GM19025 (cell line): Measurements from ENCODE around the gene ALKBH6.

Experiments used
- ATAC-seq: cut with Tn5 transposase; IDR thresholded peaks from one replicate; pipeline ENCODE4 v1.9.1; 2021; ENCODE audit warnings: mild to moderate bottlenecking, low read depth, moderate library complexity; ENCODE audit not compliant: unreplicated experiment

Gene ALKBH6

DNA sequence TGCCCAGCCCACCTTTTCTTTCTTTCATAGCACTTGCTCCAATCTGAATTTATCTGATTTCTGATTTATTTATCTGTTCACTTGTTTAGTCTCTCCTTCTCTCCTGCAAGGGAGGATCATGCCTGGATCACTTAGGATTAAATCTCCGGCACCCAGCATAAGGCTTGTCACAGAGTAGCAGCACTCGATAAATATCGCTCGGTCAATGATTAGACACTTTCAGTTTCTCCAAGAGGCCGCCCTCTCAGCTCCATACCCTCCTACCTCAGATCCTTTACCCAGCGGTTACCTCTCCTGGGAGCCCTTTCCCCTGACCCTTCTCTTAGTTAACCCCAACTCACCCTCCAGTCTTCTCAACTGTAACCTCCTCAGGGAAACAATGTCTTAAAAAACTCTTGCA is 17.3 kb upstream of the ALKBH6 start:
- ATAC-seq, result no peak

DNA sequence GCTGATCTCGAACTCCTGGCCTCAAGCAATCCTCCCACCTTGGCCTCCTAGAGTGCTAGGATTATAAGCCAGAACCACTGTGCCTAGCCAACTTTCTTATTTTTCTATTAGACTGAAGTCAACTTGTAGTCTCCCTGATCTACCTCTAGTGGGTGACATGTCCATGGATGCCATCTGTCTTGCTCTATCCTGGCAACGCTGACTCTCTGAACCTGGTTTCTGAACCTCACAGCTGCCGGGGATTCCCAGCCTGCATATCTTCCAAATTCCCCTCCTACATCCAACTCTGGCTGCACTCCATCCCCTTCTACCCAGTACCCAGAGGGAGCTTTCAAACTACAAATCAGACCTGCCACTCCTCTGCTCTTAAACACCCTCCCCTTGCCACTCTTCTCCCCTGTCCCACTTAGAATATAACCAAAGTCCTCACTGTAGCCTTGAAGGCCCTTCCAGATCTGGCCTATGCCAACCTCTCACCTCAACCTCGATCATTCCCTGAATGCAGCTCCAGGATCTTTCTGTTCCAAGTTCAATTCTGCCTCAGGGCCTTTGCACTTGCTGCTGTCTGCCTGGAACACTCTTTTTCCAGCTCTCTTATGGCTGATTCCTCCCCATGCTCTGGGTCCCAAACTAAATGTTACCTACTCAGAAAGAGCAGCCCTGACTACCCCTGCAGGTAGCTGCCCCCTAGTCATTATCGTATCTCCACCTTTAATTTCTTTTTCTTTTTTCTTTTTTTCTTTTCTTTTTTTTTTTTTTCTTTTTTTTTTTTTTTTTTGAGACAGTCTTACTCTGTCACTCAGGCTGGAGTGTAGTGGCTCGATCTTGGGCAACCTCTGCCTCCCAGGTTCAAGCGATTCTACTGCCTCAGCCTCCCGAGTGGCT is 16.5 kb upstream of the ALKBH6 start:
- ATAC-seq, result no peak

DNA sequence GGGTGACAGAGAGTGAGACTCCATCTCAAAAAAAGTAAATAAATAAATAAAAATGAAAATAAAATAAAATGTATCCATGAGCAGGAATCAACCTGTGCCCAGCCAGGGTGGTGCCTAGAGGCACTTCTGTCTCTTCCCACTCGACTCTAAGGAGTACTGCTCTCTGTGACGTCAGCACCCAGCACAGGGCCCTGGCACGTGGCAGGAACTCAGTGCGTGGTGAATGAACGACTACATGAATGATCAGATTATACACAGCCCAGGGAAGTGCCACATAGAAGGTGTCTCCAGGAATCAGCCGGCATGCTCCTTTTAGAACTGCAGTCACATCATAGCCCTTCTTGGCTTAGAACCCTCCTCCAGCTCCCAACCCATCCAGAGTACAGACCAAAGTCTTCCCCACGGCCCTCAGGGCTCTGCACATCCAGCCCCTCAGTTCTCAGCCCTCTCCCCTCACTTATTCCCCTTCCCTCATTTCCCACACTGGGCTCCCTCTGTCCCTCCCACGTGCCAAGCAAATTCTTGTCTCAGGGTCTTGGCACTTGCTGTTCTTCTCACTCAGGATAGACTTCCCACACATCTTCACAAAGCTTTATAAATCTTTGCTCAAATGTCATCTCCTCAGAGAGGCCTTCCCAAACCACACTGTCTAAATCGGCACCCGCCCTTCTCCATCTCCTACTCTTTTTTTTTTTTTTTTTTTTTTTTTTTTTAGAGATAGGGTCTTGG is 14.5 kb upstream of the ALKBH6 start:
- ATAC-seq, result no peak

DNA sequence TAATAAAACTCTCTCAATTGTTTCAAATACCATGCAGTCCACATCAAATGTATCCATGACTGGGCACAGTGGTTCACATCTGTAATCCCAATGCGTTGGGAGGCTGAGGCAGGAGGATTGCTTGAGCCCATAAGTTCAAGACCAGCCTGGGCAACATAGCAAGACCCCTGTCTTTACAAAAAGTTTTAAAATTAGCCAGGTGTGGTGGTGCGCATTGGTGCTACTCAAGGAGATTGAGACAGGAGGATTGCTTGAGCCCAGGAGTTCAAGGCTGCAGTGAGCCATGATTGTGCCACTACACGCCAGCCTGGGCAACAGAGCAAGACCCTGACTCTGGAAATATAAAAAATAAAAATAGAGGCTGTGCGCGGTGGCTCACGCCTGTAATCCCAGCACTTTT is 13.7 kb upstream of the ALKBH6 start:
- no peak for ATAC-seq

DNA sequence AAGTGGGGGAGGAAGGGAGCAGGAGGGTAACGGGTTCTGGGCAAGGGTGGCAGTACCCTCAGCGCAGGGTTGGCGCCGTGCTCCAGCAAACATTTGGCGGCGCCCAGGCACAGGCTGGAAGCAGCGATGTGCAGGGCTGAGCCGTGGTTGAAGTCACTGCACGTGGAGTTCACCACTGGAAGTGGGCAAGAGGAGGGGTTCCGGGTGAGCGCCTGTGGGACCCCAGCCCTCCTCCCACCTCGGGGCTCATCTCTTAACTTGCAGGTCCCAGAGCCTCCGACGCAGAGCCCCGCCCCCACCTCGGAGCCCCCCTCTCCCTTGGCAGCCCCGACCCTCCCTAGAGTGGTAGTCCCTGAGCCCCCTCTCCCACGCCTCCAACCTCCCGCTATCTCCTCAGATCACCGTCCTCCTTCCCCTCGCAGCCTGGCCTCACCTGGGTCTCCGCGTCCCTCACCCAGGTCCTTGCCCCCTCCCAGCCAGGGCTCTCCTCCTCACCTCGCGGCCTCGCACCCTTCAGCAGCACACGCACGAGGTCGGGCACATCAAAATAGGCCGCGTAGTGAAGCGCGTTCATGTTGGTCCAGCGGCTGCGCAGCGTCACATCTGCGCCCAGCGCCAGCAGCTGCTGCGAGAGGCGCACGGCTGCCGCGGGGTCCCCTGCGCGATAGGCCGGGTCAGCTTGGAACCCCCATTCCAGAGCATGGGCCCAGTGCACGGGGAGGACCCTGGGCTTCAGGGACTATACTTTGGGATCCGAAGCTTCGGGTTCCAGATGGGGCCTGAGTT is 12.3 kb upstream of the ALKBH6 start:
- no peak for ATAC-seq

DNA sequence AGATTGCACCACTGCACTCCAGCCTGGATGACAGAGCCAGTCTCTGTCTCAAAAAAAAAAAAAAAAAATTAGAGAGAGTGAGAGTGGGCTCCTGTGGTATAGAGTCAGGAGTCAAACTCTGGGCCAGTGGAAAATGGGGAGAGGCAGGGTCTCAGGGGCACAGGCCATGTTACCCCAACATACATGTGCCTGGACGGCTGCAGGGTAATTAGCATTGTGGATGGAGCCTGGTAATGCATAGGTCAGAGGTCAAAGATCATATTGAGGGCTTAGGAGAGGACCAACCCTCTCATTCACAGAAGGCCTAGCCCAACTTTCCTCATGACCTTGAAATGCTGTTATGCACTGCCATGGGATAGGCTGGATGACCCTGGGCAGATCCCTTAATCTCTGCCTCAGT is 11.5 kb upstream of the ALKBH6 start:
- no peak for ATAC-seq

DNA sequence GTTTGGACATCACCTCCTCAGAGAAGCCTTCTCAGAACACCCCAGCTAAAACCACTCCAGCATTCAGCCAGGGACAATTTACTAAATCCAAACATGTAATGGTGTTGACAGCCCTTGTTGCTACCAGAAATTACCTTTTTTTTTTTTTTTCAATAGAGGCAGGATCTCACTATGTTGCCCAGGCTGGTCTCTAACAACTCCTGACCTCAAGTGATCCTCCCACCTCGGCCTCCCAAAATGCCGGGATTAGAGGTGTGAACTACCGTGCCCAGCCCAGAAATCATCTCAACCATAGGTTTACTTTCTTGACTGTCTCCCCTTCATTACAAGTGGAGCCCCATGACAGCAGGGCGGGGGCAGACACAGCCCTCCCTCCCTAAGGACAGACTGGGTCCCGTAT is 9.4 kb upstream of the ALKBH6 start:
- no peak for ATAC-seq

DNA sequence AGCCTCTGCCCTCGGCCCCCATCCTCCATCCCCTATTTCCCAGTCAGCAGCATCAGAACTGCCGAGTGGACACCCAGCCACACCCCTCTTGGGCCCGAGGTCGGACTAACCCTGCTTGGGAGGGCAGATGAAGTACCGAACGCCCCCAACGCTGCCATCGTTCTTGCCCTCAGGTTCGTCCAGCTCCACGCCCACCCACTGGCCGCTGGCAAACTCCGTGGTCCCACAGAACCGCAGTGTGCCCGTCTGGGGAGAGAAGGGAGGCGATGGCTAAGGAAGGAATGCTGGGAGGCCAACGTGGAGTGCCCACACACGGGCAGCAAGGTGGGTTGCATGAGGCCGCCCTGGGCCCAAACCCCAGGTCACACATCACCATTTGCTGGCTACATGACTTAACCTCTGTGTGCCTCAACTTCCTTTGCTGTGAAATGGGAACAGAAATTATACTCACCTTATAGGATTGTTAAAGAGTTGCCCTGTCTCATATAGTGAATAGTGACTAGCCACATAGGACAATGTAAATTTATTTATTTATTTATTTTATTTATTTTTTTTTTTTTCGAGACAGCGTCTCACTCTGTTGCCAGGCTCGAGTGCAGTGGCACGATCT is 5.2 kb upstream of the ALKBH6 start:
- no peak for ATAC-seq

DNA sequence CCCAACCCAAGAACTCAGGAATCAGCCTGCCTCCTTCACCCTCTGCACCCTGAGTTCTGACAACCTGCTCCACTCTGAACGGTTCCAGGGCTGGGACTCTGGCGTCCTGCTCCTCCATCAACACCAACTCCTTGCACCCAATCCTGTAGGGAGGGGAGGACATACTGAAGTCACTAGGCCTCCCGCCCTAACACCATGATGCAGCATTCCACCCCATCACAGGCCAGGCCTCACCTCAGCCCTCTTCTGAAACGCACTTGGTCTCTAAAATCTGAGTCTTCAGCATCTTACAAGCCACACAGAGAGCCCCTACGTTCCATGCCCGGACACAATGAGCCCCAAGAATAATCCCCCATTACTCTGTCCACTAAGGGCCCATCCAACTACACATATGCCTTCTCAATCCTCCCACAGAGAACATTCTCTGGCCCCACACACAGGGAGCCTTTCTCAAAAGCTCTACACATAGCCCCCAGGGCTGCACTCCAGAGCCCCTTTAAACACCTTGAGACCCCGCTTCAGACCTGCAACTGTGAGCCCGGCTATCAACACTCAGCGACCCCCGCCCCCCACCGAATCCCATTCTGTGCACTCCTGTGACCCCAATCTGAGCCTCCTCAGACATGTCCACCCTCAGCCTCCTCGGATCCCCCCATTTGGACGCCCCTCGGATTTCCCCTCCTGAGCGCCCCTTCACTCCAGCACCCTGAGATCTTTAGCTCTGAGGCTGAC is 567 bp downstream of the ALKBH6 start:
- ATAC-seq, result no peak

DNA sequence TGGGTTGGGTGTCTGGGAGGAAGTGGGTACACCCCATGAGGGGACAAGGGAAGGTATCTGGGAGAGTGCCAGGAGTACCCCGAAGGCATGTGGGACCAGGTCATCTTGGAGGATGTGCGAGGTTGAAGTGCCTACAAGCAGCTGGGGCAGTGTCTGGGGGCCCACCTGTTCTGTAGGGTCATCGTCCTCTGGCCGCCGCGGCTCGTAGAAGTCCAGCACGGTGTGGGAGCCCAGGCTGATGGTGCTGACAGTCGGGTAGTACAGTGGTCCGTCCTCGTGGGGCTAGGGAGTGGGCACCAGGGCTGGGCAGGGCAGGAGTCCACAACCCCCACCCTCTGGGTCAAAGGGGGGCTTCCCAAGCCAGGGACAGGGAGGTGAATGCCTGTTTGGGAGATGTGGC is 3.6 kb downstream of the ALKBH6 start:
- no peak for ATAC-seq

DNA sequence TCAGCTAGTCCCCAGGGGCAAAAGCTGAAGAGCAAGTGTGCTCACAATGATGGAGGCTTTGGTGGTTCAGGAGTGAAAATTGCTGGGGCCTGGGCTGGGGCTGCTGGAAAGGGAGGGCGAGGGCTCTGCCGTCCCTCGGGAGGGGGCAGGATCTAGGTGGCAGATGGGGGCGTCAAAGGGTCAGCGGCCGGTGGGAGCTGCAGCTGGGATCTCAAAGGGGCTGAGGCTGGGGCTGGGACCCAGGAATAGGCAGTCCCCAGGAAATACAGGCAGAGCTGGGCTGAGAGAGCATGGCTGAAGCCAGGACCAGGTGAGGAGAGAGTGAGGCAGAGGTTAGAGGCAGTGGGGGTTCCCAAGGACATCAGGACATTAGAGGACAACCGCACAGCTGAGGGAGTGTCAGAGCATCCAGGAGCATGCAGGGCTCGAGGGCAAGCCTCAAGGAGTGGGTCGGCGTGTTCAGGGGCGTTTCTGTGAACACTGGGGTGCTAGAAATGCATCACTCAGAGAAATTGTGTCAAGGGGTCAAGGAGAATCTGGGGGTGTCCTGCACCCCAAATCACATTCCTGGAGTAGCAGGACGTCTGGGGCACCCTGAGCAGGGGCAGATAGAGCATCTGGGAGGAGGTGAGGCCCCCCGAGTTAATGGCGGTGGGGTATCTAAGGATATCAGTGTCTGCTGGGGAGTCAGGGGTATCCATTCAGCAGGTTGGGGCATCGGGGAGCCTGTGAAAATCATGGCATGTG is 4.2 kb downstream of the ALKBH6 start:
- ATAC-seq, result no peak

DNA sequence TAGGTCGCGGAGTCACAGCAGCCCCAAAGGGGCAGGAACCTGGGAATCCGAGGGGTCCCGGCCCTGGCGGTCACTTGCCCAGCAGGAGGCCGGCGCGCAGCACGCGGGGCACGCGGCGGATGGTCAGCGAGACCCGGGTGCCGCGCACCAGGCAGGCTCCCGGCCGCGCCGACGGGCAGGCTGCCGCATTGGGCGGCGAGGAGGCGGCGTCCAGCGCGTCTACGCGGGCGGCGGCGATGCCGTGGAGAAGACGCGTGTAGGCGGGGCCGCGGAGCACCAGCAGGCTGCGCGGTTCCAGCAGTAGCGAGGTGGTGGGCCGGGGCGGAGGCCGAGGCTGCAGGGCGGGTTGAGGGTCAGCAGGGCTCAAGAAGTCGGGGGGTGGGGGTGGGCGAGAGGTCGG is 4.8 kb downstream of the ALKBH6 start:
- no peak for ATAC-seq

DNA sequence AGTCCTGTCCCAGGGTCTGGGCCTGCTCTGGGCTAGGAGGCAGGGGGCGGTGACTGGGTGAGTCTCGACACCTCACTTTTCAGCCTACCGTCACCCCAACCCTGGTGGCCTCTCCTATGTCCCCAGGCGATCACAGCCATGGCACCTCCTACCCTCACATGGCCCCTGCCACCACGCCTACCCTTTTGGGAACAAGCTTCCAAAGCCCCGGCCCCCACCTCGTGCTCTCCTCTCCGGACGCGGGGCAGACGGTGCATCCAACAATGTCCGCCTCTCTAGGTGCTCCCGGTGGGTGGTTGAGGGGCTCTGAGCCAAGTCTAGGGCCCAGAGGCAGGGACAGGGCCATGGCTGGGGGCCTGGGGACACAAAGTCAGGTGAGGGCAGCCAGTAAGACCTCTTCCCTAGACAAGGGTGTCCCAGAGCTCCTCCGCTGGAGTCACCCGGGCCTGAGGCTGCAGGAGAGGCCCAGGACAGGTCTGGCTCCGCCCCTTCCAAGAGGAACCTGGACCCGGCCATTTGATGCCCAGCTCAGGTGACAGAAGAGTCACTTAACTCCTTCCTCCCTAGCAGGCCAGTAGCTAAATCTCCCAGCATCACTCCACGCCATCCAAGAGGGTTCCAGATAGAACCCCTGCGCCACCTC is 5.6 kb downstream of the ALKBH6 start, which contains the start of gene SYNE4:
TSS of gene SYNE4 (minus strand) at position 478 of the 643 bp plus-strand sequence. CDS start at position 346, 132 bp downstream.
- ATAC-seq, result no peak

DNA sequence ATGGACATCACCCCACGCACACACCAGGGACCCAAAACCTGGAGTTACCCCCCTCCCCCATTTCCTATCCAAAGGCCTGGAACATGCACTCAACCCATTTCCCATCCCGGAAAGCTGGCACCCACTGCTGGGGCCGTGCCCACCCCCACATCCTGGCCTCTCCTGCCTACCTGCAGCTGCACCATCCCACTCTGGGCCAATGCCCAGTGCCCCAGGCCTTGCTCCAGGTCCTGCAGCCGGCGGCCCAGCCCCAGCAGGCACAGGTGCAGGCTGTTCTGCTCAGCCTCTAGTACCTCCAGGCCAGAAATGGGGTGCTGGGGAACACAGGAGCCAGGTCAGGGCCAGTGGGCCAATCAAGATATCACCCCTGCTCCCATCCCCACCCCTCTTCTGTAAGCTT is 7.1 kb downstream of the ALKBH6 start:
- ATAC-seq, result no peak

DNA sequence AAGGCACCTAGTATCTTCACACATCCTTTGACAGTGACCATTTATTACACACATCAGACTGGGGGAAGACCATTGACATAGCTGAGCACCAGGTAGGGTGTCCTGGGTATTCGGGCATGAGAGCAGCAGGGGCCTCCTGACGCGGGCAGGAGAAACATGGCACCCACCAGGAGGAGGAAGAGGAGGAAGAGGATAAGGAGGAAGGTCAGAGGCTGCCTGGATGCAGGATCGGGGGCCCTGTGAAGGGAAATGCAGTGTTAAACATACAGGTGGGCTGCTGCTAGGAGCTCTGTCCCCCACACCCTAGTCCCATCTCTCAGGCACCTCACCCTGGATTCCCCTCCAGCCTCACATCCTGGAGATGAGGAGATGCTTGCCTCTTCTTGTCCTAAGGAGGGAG is 10.7 kb downstream of the ALKBH6 start:
- no peak for ATAC-seq

DNA sequence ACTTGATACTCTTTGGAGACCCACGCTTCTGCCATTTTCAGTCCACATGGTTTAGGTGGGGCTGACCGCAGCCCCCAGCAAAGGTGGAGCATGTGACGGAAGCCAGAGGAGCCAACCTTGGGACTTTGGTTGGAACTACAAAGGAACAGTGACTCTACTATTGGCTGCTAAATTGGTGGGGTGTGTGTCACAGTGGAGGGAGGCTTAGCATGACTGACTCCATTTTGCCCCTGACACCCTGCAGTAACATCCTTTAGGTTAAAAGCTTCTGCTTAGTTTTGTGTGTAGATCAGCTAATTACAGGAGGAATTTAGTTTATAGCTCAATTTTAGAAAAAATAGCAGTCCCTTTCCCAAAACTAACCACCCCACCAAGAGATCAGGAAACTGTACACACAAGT is 12.4 kb downstream of the ALKBH6 start:
- ATAC-seq, result no peak

DNA sequence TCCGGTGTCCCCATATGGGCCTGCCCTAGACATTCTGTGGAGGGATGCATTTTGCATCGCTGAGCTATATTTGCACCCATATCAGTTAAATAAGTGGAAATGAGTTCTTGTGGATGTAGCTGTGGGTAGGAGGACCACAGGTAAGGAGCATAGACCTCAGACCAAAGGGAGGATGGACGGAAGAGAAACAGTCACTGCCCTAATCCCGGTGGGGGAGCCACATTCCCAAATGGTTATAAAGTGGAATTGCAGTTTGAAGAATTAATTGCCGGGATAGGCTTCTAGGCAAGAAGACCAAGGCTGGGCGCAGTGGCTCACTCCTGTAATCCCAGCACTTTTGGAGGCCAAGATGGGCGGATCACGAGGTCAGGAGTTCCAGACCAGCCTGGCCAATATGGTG is 17.2 kb downstream of the ALKBH6 start:
- no peak for ATAC-seq

DNA sequence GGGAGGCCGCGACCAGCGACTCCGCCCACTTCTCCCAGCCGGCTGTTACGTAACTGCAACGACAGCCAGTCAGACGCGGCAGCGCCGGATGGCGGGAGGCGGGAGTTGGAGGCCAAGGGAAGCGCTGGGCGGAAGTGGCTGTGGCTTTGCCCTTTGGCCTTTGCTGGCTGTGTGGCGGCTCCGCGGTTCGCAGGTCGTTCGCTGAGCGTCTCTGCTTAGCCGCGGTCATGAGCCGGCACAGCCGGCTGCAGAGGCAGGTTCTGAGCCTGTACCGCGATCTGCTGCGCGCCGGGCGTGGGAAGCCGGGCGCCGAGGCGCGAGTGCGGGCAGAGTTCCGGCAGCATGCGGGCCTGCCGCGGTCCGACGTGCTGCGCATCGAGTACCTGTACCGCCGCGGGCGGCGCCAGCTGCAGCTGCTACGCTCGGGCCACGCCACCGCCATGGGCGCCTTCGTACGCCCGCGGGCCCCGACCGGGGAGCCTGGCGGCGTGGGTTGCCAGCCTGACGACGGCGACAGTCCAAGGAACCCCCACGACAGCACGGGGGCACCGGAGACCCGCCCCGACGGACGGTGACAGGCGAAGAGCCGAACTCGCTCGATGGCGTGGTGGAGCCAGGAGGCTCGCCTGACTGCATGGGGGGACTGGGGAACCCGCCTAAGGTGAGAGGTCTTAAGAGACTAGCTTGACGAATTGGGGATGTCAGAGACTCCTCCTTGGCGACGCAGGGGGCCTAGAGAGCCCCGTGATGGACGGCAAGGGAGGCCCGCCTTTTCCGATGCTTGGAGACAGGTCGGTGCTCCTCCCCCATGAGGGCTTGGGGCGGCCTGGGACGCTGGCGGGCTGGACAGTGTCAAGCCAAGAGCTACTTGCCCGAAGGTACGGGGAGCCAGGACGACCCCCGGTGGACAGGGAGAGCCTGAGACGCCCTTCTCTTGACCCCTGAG is 18.7 kb downstream of the ALKBH6 start, which contains the start of gene SDHAF1:
TSS of gene SDHAF1 (plus strand) at position 141 of the 946 bp plus-strand sequence. CDS start at position 228, 87 bp downstream.
- ATAC-seq, result peak; percentile 85
